Mucosa of rectum (tissue), 2 donors: Measurements from ENCODE around the gene TYRP1.

Experiments used
- H3K27ac ChIP-seq, 2 donors: one replicate each; pipeline ENCODE4 v1.7.0; 2013; ENCODE audit warnings: inconsistent platforms in 2 of 2, low read depth in 2 of 2, low read length in 2 of 2
- H3K27me3 ChIP-seq, 2 donors: one replicate each; pipeline ENCODE4 v1.7.0; 2013; ENCODE audit warnings: low read length in 2 of 2; ENCODE audit not compliant: control insufficient read depth in 2 of 2, insufficient read depth in 2 of 2
- H3K36me3 ChIP-seq, 2 donors: one replicate each; pipeline ENCODE4 v1.7.0; 2013; ENCODE audit warnings: low read length in 2 of 2; ENCODE audit not compliant: control insufficient read depth in 2 of 2, insufficient read depth in 2 of 2
- H3K4me1 ChIP-seq, 2 donors: one replicate each; pipeline ENCODE4 v1.7.0; 2013; ENCODE audit warnings: low read length in 2 of 2, mild to moderate bottlenecking in 1 of 2; ENCODE audit not compliant: control insufficient read depth in 2 of 2, insufficient read depth in 2 of 2
- H3K4me3 ChIP-seq, 2 donors: one replicate each; pipeline ENCODE4 v1.7.0; 2013; ENCODE audit warnings: low read length in 2 of 2
- H3K9ac ChIP-seq, 2 donors: one replicate each; pipeline ENCODE4 v1.7.0; 2013; ENCODE audit warnings: low read length in 2 of 2, low read depth in 1 of 2, mild to moderate bottlenecking in 1 of 2
- H3K9me3 ChIP-seq, 2 donors: one replicate each; pipeline ENCODE4 v1.7.0; 2013; ENCODE audit warnings: low read length in 2 of 2; ENCODE audit not compliant: control insufficient read depth in 2 of 2
- donor health status: healthy.
- donor health status: Normal muscosa, but diverticular disease.

Gene TYRP1

GRCh38 chr9:12693141-12693540 is at the start of gene TYRP1:
Gene TYRP1 (plus strand): TSS chr9:12693385. CDS start chr9:12693997, 612 bp downstream.
- Histone ChIP-seq H3K36me3 (no peaks in the 10 kb centered on the region), H3K27me3 (no peaks in the 10 kb centered on the region), H3K27ac (no peak within 1 kb of the TSS), H3K4me1 (no peaks in the 10 kb centered on the region), H3K9me3 (no peaks in the 10 kb centered on the region), H3K9ac (no peak within 1 kb of the TSS), H3K4me3 (no peak within 1 kb of the TSS)

- Histone ChIP-seq H3K9me3 (no peaks in the 10 kb centered on the region), H3K27ac (no peak overlapping the region), H3K9ac (no peak overlapping the region), H3K36me3 (no peaks in the 10 kb centered on the region), H3K4me3 (no peak overlapping the region), H3K27me3 (no peaks in the 10 kb centered on the region), H3K4me1 (no peaks in the 10 kb centered on the region)
Observed at GRCh38 chr9:12643686-12644085, 49.5 kb upstream of the TYRP1 start.

- Histone ChIP-seq H3K4me1 (no peaks in the 10 kb centered on the region), H3K27ac (no peak overlapping the region), H3K9ac (no peak overlapping the region), H3K4me3 (no peak overlapping the region), H3K27me3 (no peaks in the 10 kb centered on the region), H3K36me3 (no peaks in the 10 kb centered on the region), H3K9me3 (no peaks in the 10 kb centered on the region)
Observed at GRCh38 chr9:12648925-12649324, 44.3 kb upstream of the TYRP1 start.

- H3K4me1 ChIP-seq = no peaks in the 10 kb centered on the region
- no peaks in the 10 kb centered on the region for H3K9me3 ChIP-seq
- H3K36me3 ChIP-seq = no peaks in the 10 kb centered on the region
- no peaks in the 10 kb centered on the region for H3K27me3 ChIP-seq
- H3K27ac ChIP-seq = no peak overlapping the region
- no peak overlapping the region for H3K4me3 ChIP-seq
- no peak overlapping the region for H3K9ac ChIP-seq
Observed at GRCh38 chr9:12651125-12651524, 42.1 kb upstream of the TYRP1 start.

GRCh38 chr9:12652973-12653372 is 40.2 kb upstream of the TYRP1 start:
- H3K9me3 ChIP-seq = no peaks in the 10 kb centered on the region
- H3K4me3 ChIP-seq = no peak overlapping the region

GRCh38 chr9:12656803-12657202 is 36.4 kb upstream of the TYRP1 start:
- Histone ChIP-seq H3K27me3 (no peaks in the 10 kb centered on the region), H3K9ac (no peak overlapping the region), H3K4me3 (no peak overlapping the region), H3K27ac (no peak overlapping the region), H3K4me1 (no peaks in the 10 kb centered on the region), H3K9me3 (no peaks in the 10 kb centered on the region), H3K36me3 (no peaks in the 10 kb centered on the region)

More at GRCh38 chr9:12652973-12653372, 40.2 kb upstream of the TYRP1 start:
- H3K27me3 ChIP-seq = no peaks in the 10 kb centered on the region
- H3K9ac ChIP-seq = no peak overlapping the region
- no peak overlapping the region for H3K27ac ChIP-seq
- H3K4me1 ChIP-seq = no peaks in the 10 kb centered on the region
- H3K36me3 ChIP-seq = no peaks in the 10 kb centered on the region

- H3K4me1 ChIP-seq = no peaks in the 10 kb centered on the region
- no peaks in the 10 kb centered on the region for H3K36me3 ChIP-seq
- H3K4me3 ChIP-seq = no peak overlapping the region
- no peaks in the 10 kb centered on the region for H3K9me3 ChIP-seq
- H3K27ac ChIP-seq = no peak overlapping the region
- H3K9ac ChIP-seq = no peak overlapping the region
- H3K27me3 ChIP-seq = no peaks in the 10 kb centered on the region
Observed at GRCh38 chr9:12657233-12657632, 36.0 kb upstream of the TYRP1 start.

- Histone ChIP-seq H3K27ac (no peak overlapping the region), H3K4me1 (no peaks in the 10 kb centered on the region), H3K9ac (no peak overlapping the region), H3K4me3 (no peak overlapping the region), H3K9me3 (no peaks in the 10 kb centered on the region), H3K36me3 (no peaks in the 10 kb centered on the region), H3K27me3 (no peaks in the 10 kb centered on the region)
Observed at GRCh38 chr9:12657998-12658397, 35.2 kb upstream of the TYRP1 start.

- no peaks in the 10 kb centered on the region for H3K36me3 ChIP-seq
- no peak overlapping the region for H3K4me3 ChIP-seq
- no peak overlapping the region for H3K9ac ChIP-seq
- H3K27ac ChIP-seq = no peak overlapping the region
- H3K9me3 ChIP-seq = no peaks in the 10 kb centered on the region
- H3K4me1 ChIP-seq = no peaks in the 10 kb centered on the region
- H3K27me3 ChIP-seq = no peaks in the 10 kb centered on the region
Observed at GRCh38 chr9:12658531-12659209, 34.5 kb upstream of the TYRP1 start.

- no peak overlapping the region for H3K4me3 ChIP-seq
- no peaks in the 10 kb centered on the region for H3K9me3 ChIP-seq
- H3K9ac ChIP-seq = no peak overlapping the region
- no peak overlapping the region for H3K27ac ChIP-seq
- H3K36me3 ChIP-seq = no peaks in the 10 kb centered on the region
- no peaks in the 10 kb centered on the region for H3K27me3 ChIP-seq
- H3K4me1 ChIP-seq = no peaks in the 10 kb centered on the region
Observed at GRCh38 chr9:12659220-12659619, 34.0 kb upstream of the TYRP1 start.
